Mesendoderm (in vitro differentiated cells): ENCODE measurements around the gene AUH.
A peak's percentile ranks its signal among the peaks of the same experiment; 100 is the strongest.

ENCODE experiments used
- DNase-seq: peaks from one replicate; pipeline ENCODE4 v3.0.0; 2013
- H2AK5ac ChIP-seq: 2 replicates; pipeline ENCODE4 v1.6.1; 2013; ENCODE audit warnings: low read length, inconsistent platforms
- H2BK120ac ChIP-seq: 2 replicates; pipeline ENCODE4 v1.6.1; 2013; ENCODE audit warnings: low read depth, mild to moderate bottlenecking, low read length, moderate library complexity, mixed read lengths
- H2BK15ac ChIP-seq: replicated peaks from 2 replicates; pipeline ENCODE4 v1.6.1; 2013; ENCODE audit warnings: low read depth, mild to moderate bottlenecking, moderate library complexity
- H2BK5ac ChIP-seq: 2 replicates; pipeline ENCODE4 v1.6.1; 2013; ENCODE audit warnings: low read length, inconsistent platforms
- H3K18ac ChIP-seq: 2 replicates; pipeline ENCODE4 v1.6.1; 2013; ENCODE audit warnings: mild to moderate bottlenecking, low read length, mixed read lengths
- H3K23ac ChIP-seq: one replicate; pipeline ENCODE4 v1.6.1; 2013; ENCODE audit warnings: low read length
- H3K27ac ChIP-seq: 2 replicates; pipeline ENCODE4 v1.5.1; 2013; ENCODE audit warnings: low read depth, mild to moderate bottlenecking, inconsistent platforms, low read length, moderate library complexity
- H3K27me3 ChIP-seq: 2 replicates; pipeline ENCODE4 v1.6.1; 2013; ENCODE audit warnings: low read length, control low read depth, mild to moderate bottlenecking, inconsistent platforms; ENCODE audit not compliant: insufficient read depth, poor library complexity
- H3K36me3 ChIP-seq: 2 replicates; pipeline ENCODE4 v1.6.1; 2013; ENCODE audit warnings: low read length, inconsistent platforms; ENCODE audit not compliant: control insufficient read depth, insufficient read depth
- H3K4ac ChIP-seq: one replicate; pipeline ENCODE4 v1.6.1; 2013; ENCODE audit warnings: low read depth, mild to moderate bottlenecking, low read length, moderate library complexity
- H3K4me1 ChIP-seq: 2 replicates; pipeline ENCODE4 v1.6.1; 2013; ENCODE audit warnings: low read depth, low read length, inconsistent platforms; ENCODE audit not compliant: control insufficient read depth
- H3K4me2 ChIP-seq: 2 replicates; pipeline ENCODE4 v1.6.1; 2013; ENCODE audit warnings: low read length
- H3K4me3 ChIP-seq: 2 replicates; pipeline ENCODE4 v1.5.1; 2013; ENCODE audit warnings: mild to moderate bottlenecking, low read length
- H3K56ac ChIP-seq: one replicate; pipeline ENCODE4 v1.6.1; 2013; ENCODE audit warnings: low read length
- H3K79me1 ChIP-seq: 2 replicates; pipeline ENCODE4 v1.6.1; 2013; ENCODE audit warnings: low read length, inconsistent platforms
- H3K79me2 ChIP-seq: 2 replicates; pipeline ENCODE4 v1.6.1; 2013; ENCODE audit warnings: mild to moderate bottlenecking, low read length; ENCODE audit not compliant: control insufficient read depth, insufficient read depth
- H3K9ac ChIP-seq: 2 replicates; pipeline ENCODE4 v1.6.1; 2013; ENCODE audit warnings: low read length, inconsistent platforms
- H4K5ac ChIP-seq: one replicate; pipeline ENCODE4 v1.6.1; 2013; ENCODE audit warnings: low read length
- H4K8ac ChIP-seq: one replicate; pipeline ENCODE4 v1.6.1; 2013; ENCODE audit warnings: low read depth, mild to moderate bottlenecking, control low read depth, low read length, moderate library complexity
- WGBS: extraction: QIAGEN DNeasy Blood & Tissue Kit; methylation state at CpG from one replicate; pipeline ENCODE4 v1.1.7; 2013; ENCODE audit warnings: low lambda C conversion rate, missing lambda C conversion rate; ENCODE audit not compliant: insufficient coverage; ENCODE audit errors: extremely low coverage; 5-methylcytosine and 5-hydroxymethylcytosine counted together

Gene AUH

GRCh38 chr9:91273853-91274552 is 87.7 kb downstream of the AUH start:
- no peak overlapping the region for H2BK5ac ChIP-seq
- no peaks in the 10 kb centered on the region for H3K79me2 ChIP-seq
- H2AK5ac ChIP-seq, result no peak overlapping the region
- no peak overlapping the region for H3K4ac ChIP-seq
- DNase-seq, result peak; percentile 13
- no peak overlapping the region for H2BK15ac ChIP-seq
- no peak overlapping the region for H3K9ac ChIP-seq
- H4K5ac ChIP-seq, result no peak overlapping the region
- H3K27me3 ChIP-seq, result no peaks in the 10 kb centered on the region
- no peak overlapping the region for H3K23ac ChIP-seq
- WGBS, result no CpG with 5 or more reads among the region's 2 CpGs
- H3K4me3 ChIP-seq, result no peak overlapping the region
- H3K27ac ChIP-seq, result no peak overlapping the region
- H3K4me2 ChIP-seq, result no peak overlapping the region
- H2BK120ac ChIP-seq, result no peak overlapping the region
- no peak overlapping the region for H4K8ac ChIP-seq
- no peaks in the 10 kb centered on the region for H3K36me3 ChIP-seq
- no peaks in the 10 kb centered on the region for H3K79me1 ChIP-seq
- no peaks in the 10 kb centered on the region for H3K4me1 ChIP-seq
- H3K56ac ChIP-seq, result no peak overlapping the region
- no peak overlapping the region for H3K18ac ChIP-seq

- Histone ChIP-seq H3K4me2 (no peak overlapping the region), H3K79me1 (no peaks in the 10 kb centered on the region), H3K27ac (no peak overlapping the region), H3K56ac (no peak overlapping the region), H3K79me2 (no peaks in the 10 kb centered on the region), H3K4me1 (no peaks in the 10 kb centered on the region), H4K5ac (no peak overlapping the region), H2BK120ac (no peak overlapping the region), H3K18ac (no peak overlapping the region), H2BK5ac (no peak overlapping the region), H3K27me3 (no peaks in the 10 kb centered on the region), H4K8ac (no peak overlapping the region), H3K23ac (no peak overlapping the region), H3K9ac (no peak overlapping the region), H3K36me3 (no peaks in the 10 kb centered on the region), H2BK15ac (no peak overlapping the region), H2AK5ac (no peak overlapping the region), H3K4ac (no peak overlapping the region), H3K4me3 (no peak overlapping the region)
- no CpG with 5 or more reads among the region's 2 CpGs for WGBS
- DNase-seq, result no peak
These were observed 90.6 kb downstream of the AUH start for GRCh38 chr9:91271156-91271555.

- H2AK5ac ChIP-seq, result no peak overlapping the region
- DNase-seq, result no peak
- H3K4me2 ChIP-seq, result no peak overlapping the region
- H3K79me1 ChIP-seq, result no peaks in the 10 kb centered on the region
- H3K56ac ChIP-seq, result no peak overlapping the region
- H4K8ac ChIP-seq, result no peak overlapping the region
- no peak overlapping the region for H3K4me3 ChIP-seq
- no peaks in the 10 kb centered on the region for H3K27me3 ChIP-seq
- H3K79me2 ChIP-seq, result no peaks in the 10 kb centered on the region
- H3K9ac ChIP-seq, result no peak overlapping the region
- no CpG with 5 or more reads among the region's 2 CpGs for WGBS
- no peak overlapping the region for H3K27ac ChIP-seq
- H3K23ac ChIP-seq, result no peak overlapping the region
- H3K4me1 ChIP-seq, result no peaks in the 10 kb centered on the region
- H2BK120ac ChIP-seq, result no peak overlapping the region
- no peaks in the 10 kb centered on the region for H3K36me3 ChIP-seq
- no peak overlapping the region for H3K4ac ChIP-seq
- no peak overlapping the region for H3K18ac ChIP-seq
- H2BK15ac ChIP-seq, result no peak overlapping the region
- H4K5ac ChIP-seq, result no peak overlapping the region
- H2BK5ac ChIP-seq, result no peak overlapping the region
These were observed 91.7 kb downstream of the AUH start for GRCh38 chr9:91269907-91270491.

- Histone ChIP-seq H3K9ac (no peak overlapping the region), H3K79me2 (no peaks in the 10 kb centered on the region), H3K4me2 (no peak overlapping the region), H3K79me1 (no peaks in the 10 kb centered on the region), H3K23ac (no peak overlapping the region), H3K27ac (no peak overlapping the region), H4K8ac (no peak overlapping the region), H3K4me3 (no peak overlapping the region), H2BK120ac (no peak overlapping the region), H3K27me3 (no peaks in the 10 kb centered on the region), H2AK5ac (no peak overlapping the region), H2BK15ac (no peak overlapping the region), H3K36me3 (no peaks in the 10 kb centered on the region), H3K18ac (no peak overlapping the region), H3K4ac (no peak overlapping the region), H3K56ac (no peak overlapping the region), H2BK5ac (no peak overlapping the region), H4K5ac (no peak overlapping the region), H3K4me1 (no peaks in the 10 kb centered on the region)
- no peak for DNase-seq
These were observed 95.3 kb downstream of the AUH start for GRCh38 chr9:91266448-91266847.

DNA sequence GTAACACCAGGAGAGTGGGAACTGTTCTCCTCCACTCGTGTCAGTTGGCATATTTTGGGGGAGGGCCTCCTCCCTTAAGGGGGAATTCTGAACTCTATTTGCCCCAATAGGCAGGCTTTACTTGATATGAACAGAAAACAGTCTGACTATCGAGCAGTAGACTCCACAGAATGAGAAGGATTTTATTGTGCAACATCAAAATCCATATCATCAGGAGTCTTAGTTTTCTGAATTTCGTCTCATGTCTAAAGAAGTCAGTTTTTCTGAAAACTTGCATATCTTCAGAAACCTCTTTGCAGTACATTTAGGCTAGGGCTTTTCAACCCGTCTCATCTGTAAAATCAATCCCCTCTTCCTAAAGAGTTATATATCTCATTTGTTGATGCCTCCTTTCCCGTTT is 96.2 kb downstream of the AUH start:
- no peak overlapping the region for H3K4ac ChIP-seq
- no CpG with 5 or more reads among the region's 5 CpGs for WGBS

DNA sequence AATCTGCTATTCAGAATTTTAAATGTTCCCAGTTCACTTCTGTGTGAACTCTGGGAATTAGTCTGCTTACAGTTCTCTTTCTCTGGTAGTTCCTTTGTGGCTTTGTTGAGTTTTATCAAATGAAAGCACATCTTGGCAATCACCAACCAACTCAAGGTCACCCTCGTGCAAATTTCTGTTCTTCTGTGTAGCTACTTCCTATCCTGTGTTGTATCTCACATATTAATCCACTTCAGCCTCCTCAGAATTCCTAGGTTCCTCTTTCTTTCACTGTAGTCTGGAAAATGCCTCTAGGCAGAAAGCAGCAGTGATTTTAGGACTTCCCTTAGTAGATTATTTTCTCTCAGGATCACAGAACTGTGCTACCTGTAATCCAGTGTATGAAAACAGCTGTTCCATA is 100.3 kb downstream of the AUH start:
- WGBS, result no CpG with 5 or more reads among the region's 1 CpG
- Histone ChIP-seq H3K27ac (no peak overlapping the region), H3K79me1 (no peaks in the 10 kb centered on the region), H3K56ac (no peak overlapping the region), H2BK120ac (no peak overlapping the region), H3K18ac (no peak overlapping the region), H4K5ac (no peak overlapping the region), H3K36me3 (no peaks in the 10 kb centered on the region), H3K4me1 (no peaks in the 10 kb centered on the region), H2AK5ac (no peak overlapping the region), H3K79me2 (no peaks in the 10 kb centered on the region), H3K4ac (no peak overlapping the region), H3K4me2 (no peak overlapping the region), H4K8ac (no peak overlapping the region), H3K4me3 (no peak overlapping the region), H3K27me3 (no peaks in the 10 kb centered on the region), H3K23ac (no peak overlapping the region), H2BK5ac (no peak overlapping the region), H2BK15ac (no peak overlapping the region), H3K9ac (no peak overlapping the region)
- no peak for DNase-seq

More for the DNA sequence above, 96.2 kb downstream of the AUH start:
- Histone ChIP-seq H2BK5ac (no peak overlapping the region), H3K4me1 (no peaks in the 10 kb centered on the region), H3K27ac (no peak overlapping the region), H4K8ac (no peak overlapping the region), H2AK5ac (no peak overlapping the region), H3K56ac (no peak overlapping the region), H4K5ac (no peak overlapping the region), H3K23ac (no peak overlapping the region), H2BK15ac (no peak overlapping the region), H3K79me2 (no peaks in the 10 kb centered on the region), H3K36me3 (no peaks in the 10 kb centered on the region), H3K4me3 (no peak overlapping the region), H2BK120ac (no peak overlapping the region), H3K27me3 (no peaks in the 10 kb centered on the region), H3K18ac (no peak overlapping the region), H3K9ac (no peak overlapping the region), H3K79me1 (no peaks in the 10 kb centered on the region), H3K4me2 (no peak overlapping the region)
- DNase-seq, result no peak
